Right kidney (tissue), 1 donor: ENCODE results near the gene LDLR.
"Not testable (repeated sequence)": the region's sequence is repeated elsewhere in the genome, so short reads cannot be mapped to it uniquely, and the experiment has no call there.

Experiments
- DNase-seq: peaks from one replicate; pipeline ENCODE4 v3.0.0-alpha.2; 2016

The LDLR gene

DNA sequence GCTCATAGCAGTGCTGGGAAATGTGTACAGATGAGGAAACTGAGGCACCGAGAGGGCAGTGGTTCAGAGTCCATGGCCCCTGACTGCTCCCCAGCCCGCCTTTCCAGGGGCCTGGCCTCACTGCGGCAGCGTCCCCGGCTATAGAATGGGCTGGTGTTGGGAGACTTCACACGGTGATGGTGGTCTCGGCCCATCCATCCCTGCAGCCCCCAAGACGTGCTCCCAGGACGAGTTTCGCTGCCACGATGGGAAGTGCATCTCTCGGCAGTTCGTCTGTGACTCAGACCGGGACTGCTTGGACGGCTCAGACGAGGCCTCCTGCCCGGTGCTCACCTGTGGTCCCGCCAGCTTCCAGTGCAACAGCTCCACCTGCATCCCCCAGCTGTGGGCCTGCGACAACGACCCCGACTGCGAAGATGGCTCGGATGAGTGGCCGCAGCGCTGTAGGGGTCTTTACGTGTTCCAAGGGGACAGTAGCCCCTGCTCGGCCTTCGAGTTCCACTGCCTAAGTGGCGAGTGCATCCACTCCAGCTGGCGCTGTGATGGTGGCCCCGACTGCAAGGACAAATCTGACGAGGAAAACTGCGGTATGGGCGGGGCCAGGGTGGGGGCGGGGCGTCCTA is 15.9 kb downstream of the LDLR start:
- no peak for DNase-seq

DNA sequence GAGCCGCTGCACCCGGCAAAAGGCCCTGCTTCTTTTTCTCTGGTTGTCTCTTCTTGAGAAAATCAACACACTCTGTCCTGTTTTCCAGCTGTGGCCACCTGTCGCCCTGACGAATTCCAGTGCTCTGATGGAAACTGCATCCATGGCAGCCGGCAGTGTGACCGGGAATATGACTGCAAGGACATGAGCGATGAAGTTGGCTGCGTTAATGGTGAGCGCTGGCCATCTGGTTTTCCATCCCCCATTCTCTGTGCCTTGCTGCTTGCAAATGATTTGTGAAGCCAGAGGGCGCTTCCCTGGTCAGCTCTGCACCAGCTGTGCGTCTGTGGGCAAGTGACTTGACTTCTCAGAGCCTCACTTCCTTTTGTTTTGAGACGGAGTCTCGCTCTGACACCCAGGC is 17.2 kb downstream of the LDLR start:
- no peak for DNase-seq

DNA sequence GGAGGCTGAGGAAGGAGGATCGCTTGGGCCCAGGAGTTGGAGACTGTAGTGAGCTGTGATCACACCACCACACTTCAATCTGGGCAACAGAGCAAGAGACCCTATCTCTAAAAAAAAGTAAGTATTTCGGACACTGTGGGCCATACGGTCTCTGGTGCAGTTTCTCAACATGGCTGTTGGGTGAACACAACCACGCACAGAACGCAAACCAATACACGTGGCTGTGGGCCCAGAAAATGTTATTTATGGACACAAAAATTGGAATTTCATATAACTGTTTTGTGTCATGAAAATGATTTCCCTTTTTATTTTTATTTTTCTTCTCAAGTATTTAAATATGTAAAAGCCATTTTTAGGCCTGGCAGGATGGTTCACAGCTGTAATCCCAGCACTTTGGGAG is 19.5 kb downstream of the LDLR start:
- no peak for DNase-seq

DNA sequence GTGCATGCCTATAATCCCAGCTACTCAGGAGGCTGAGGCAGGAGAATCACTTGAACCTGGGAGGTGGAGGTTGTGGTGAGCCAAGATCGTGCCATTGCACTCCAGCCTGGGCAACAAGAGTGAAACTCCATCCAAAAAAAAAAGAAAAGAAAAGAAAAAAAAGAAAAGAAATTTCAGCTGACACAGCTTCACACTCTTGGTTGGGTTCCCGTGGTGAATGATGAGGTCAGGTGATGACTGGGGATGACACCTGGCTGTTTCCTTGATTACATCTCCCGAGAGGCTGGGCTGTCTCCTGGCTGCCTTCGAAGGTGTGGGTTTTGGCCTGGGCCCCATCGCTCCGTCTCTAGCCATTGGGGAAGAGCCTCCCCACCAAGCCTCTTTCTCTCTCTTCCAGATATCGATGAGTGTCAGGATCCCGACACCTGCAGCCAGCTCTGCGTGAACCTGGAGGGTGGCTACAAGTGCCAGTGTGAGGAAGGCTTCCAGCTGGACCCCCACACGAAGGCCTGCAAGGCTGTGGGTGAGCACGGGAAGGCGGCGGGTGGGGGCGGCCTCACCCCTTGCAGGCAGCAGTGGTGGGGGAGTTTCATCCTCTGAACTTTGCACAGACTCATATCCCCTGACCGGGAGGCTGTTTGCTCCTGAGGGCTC is 22.0 kb downstream of the LDLR start:
- no peak for DNase-seq

DNA sequence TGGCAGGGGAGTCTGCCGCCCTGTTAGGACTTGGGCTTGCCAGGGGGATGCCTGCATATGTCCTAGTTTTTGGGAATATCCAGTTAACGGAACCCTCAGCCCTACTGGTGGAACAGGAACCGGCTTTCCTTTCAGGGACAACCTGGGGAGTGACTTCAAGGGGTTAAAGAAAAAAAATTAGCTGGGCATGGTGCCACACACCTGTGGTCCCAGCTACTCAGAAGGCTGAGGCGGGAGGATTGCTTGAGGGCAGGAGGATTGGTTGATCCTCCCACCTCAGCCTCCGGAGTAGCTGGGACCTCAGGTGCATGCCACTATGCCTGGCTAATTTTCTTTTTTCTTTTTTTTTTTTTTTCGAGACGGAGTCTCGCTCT is 22.5 kb downstream of the LDLR start:
- no peak for DNase-seq

DNA sequence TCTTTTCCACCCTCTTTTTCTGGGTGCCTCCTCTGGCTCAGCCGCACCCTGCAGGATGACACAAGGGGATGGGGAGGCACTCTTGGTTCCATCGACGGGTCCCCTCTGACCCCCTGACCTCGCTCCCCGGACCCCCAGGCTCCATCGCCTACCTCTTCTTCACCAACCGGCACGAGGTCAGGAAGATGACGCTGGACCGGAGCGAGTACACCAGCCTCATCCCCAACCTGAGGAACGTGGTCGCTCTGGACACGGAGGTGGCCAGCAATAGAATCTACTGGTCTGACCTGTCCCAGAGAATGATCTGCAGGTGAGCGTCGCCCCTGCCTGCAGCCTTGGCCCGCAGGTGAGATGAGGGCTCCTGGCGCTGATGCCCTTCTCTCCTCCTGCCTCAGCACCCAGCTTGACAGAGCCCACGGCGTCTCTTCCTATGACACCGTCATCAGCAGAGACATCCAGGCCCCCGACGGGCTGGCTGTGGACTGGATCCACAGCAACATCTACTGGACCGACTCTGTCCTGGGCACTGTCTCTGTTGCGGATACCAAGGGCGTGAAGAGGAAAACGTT is 24.0 kb downstream of the LDLR start:
- DNase-seq = no peak

DNA sequence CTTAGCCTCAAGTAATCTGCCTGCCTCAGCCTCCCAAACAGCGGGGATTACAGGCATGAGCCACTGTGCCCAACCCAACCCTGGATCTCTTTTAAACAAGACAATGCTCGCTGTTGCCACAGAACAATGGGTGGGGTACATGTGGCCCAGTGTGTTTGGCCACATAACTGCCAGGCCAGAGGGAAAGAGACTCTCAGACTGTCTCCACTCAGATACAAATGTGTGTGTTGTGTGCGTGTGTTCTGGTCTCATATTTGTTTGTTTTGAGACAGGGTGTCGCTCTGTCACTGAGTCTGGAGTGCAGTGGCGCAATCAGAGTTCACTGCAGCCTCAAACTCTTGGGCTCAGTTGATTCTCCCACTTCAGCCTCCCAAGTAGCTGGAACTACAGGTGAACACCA is 25.8 kb downstream of the LDLR start:
- no peak for DNase-seq

DNA sequence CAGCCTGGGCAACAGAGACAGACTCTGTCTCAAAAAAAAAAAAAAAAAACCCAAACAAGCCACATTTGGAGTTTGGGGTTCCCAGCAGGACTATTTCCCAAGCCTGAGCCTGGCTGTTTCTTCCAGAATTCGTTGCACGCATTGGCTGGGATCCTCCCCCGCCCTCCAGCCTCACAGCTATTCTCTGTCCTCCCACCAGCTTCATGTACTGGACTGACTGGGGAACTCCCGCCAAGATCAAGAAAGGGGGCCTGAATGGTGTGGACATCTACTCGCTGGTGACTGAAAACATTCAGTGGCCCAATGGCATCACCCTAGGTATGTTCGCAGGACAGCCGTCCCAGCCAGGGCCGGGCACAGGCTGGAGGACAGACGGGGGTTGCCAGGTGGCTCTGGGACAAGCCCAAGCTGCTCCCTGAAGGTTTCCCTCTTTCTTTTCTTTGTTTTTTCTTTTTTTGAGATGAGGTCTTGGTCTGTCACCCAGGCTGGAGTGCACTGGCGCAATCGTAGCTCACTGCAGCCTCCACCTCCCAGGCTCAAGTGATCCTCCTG is 26.7 kb downstream of the LDLR start:
- no peak for DNase-seq

DNA sequence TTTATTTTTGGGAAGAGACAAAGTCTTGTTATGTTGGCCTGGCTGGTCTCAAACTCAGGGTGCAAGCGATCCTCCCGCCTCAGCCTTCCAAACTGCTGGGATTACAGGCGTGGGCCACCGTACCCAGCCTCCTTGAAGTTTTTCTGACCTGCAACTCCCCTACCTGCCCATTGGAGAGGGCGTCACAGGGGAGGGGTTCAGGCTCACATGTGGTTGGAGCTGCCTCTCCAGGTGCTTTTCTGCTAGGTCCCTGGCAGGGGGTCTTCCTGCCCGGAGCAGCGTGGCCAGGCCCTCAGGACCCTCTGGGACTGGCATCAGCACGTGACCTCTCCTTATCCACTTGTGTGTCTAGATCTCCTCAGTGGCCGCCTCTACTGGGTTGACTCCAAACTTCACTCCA is 27.2 kb downstream of the LDLR start:
- no peak for DNase-seq

DNA sequence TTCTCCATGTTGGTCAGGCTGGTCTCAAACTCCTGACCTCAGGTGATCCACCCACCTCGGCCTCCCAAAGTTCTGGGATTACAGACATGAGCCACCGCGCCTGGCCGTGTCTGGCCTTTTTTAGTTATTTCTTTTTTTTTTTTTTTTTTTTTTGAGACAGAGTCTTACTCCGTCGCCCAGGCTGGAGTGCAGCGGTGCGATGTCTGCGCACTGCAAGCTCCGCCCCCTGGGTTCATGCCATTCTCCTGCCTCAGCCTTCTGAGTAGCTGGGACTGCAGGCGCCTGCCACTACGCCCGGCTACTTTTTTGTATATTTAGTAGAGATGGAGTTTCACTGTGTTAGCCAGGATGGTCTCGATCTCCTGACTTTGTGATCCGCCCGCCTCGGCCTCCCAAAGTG is 32.7 kb downstream of the LDLR start:
- not testable (repeated sequence) for DNase-seq

DNA sequence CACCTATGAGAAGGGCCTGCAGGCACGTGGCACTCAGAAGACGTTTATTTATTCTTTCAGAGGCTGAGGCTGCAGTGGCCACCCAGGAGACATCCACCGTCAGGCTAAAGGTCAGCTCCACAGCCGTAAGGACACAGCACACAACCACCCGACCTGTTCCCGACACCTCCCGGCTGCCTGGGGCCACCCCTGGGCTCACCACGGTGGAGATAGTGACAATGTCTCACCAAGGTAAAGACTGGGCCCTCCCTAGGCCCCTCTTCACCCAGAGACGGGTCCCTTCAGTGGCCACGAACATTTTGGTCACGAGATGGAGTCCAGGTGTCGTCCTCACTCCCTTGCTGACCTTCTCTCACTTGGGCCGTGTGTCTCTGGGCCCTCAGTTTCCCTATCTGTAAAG is 33.9 kb downstream of the LDLR start:
- DNase-seq = no peak

DNA sequence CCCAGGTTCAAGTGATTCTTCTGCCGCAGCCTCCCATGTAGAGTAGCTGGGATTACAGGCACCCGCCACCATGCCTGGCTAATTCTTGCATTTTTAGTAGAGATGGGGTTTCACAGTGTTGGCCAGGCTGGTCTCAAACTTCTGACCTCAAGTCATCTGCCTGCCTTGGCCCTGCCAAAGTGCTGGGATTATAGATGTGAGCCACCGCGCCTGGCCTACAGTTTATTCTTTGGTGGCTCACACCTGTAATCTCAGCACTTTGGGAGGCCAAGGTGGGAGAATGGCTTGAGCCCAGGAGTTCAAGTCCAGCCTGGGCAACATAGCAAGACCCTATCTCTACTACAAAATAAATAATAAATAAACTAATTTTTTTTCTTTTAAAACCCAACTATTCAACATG is 34.9 kb downstream of the LDLR start:
- not testable (repeated sequence) for DNase-seq

DNA sequence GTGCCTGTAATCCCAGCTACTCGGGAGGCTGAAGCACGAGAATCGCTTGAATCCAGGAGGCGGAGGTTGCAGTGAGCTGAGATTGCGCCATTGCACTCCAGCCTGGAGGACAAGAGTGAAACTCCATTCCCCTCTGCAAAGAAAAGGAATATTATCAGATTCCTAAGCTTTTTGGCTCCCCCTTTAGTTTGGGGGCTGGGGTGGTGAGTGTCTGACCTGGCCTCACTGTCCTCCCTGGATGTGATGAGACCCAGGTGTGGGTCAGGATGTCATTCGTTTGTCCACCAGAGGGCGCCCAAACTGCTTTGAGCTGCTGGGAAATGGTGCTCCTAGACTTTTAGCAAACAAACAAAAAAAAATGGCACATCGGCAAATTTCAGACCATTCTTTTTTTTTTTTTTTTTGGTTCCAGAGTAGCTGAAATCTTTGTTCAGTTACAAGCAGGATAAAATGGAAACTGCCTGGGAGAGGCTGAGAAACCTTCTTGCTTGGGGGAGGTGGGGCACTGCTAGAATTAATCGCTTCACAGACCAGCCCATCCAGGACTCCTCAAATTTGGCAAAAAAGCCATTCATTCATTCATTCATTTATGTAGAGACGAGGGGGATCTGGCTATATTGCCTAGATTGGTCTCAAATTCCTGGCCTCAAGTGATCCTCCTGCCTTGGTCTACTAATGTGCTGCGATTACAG is 36.9 kb downstream of the LDLR start:
- peak; percentile 63 for DNase-seq

DNA sequence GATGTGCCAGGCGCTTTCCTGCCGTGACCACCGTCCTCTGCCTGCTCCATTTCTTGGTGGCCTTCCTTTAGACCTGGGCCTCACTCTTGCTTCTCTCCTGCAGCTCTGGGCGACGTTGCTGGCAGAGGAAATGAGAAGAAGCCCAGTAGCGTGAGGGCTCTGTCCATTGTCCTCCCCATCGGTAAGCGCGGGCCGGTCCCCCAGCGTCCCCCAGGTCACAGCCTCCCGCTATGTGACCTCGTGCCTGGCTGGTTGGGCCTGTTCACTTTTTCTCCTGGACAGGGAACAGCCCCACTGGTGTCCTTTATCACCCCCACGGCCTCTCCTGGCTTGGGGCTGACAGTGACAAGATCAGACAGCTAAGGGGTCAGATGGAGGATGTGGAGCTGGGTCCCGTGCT is 38.6 kb downstream of the LDLR start:
- DNase-seq = no peak

DNA sequence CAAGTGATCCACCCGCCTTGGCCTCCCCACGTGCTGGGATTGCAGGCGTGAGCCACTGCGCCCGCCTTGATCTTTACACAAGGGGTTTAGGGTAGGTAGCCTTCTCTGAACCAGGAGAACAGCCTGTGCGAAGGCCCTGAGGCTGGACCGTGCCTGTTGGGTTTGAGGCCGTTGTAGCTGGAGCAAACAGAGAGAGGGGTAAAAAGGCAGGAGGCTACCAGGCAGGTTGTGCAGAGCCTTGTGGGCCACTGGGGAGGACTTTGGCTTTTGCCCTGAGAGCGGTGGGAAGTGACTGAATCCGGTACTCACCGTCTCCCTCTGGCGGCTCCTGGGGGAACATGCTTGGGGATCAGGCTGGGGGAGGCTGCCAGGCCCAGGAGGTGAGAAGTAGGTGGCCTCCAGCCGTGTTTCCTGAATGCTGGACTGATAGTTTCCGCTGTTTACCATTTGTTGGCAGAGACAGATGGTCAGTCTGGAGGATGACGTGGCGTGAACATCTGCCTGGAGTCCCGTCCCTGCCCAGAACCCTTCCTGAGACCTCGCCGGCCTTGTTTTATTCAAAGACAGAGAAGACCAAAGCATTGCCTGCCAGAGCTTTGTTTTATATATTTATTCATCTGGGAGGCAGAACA is 41.7 kb downstream of the LDLR start:
- peak; percentile 66 for DNase-seq

DNA sequence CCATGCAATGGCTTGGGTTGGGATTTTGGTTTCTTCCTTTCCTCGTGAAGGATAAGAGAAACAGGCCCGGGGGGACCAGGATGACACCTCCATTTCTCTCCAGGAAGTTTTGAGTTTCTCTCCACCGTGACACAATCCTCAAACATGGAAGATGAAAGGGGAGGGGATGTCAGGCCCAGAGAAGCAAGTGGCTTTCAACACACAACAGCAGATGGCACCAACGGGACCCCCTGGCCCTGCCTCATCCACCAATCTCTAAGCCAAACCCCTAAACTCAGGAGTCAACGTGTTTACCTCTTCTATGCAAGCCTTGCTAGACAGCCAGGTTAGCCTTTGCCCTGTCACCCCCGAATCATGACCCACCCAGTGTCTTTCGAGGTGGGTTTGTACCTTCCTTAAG is 42.2 kb downstream of the LDLR start:
- DNase-seq = no peak

DNA sequence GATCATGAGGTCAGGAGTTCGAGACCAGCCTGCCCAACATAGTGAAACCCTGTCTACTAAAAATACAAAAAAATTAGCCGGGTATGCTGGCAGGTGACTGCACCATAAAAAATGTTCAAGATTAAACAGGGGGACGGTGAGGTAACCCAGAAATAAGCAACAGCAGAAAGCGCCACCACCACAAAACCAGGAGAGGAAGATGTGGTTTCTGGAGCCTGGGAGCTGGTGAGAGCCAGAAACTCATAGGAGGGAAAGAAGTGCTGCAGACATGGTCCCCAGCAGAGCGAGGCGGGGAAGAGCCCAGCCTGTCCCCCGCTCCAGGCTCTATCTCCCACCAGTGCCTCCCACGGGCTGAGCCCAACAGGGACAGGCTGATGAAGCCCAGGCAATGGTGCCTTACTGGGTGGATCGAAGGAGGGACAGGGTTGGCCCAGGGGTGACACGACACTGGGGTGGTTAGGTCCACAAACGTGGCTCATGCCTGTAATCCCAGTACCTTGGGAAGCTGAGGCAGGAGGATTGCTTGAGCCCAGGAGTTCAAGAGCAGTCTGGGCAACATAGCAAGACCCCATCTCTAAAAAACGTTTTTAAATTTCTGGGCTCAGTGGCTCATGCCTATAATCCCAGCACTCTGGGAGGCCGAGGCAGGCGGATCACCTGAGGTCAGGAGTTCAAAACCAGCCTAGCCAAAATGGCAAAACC is 47.3 kb downstream of the LDLR start:
- DNase-seq = no peak

DNA sequence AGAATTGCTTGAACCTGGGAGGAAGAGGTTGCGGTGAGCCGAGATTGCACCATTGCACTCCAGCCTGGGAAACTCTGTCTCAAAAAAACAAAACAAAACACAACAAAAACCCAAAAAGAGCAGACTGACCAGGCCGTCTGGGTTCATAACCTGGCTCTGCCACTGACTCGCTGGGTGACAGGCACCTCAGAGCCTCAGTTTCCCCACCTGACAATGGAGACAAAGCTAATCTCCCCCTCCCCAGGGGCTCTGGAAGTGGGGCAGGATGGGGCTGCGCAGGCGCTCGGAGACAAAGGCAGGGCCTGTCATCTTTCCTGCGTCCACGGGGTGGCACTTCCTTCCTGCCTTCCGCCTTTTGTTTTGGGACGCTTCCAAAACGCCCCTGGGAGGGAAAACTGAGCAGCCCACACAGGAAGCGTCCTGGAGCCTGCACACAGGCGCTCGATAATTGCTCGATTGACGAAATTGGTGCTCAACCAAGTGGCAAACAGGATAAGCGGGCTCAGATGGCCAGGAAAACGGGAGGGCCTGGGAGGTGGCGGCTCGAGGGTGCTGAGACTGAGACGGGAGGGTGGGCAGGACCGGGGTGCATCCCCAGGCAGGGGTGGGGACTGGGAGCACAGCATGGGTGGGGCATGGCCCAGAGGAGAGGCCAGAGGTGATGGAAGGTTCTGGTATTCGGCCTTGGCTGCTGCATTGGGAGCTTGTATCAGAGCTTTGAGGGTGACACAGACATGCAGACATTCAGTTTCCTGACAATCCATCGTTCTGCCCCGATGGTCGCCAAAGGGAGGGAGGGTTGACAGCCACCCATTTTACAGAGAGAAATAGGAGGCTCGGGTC is 48.5 kb downstream of the LDLR start:
- peak; percentile 83 for DNase-seq

DNA sequence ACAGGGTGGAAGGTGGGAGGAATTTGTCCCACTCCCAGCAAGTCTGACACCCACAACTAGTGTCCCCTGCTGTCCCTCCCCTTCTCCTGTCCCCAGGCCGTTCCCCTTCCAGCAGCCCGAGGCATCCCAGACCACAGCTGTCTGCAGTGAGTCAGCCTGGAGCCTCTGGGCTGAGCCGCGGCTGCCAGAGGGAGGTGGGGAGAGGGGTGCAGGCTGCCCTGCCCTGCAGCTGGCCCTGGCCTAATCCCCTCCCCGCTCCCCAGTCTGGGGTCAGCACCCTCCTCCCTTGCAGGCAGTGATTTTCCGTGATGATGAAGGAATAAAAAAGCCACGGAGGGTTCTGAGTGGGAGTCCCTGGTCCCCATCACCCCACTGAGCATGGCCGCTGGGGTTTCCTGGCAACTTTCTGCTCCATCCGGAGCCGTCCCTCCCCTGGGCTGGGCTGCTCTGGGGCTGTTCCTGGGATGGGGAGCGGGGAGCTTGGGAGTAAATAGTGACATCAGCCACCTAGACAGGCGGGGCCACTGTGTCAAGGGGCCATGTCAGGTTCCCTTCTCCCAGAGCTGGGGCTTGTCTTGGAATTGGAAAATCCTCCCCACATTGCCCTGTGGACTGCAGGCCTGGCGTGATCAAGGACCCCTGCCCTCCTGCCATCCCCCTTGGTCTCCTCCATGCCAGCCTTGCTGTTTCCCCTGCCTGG is 49.5 kb downstream of the LDLR start:
- DNase-seq = peak; percentile 69

DNA sequence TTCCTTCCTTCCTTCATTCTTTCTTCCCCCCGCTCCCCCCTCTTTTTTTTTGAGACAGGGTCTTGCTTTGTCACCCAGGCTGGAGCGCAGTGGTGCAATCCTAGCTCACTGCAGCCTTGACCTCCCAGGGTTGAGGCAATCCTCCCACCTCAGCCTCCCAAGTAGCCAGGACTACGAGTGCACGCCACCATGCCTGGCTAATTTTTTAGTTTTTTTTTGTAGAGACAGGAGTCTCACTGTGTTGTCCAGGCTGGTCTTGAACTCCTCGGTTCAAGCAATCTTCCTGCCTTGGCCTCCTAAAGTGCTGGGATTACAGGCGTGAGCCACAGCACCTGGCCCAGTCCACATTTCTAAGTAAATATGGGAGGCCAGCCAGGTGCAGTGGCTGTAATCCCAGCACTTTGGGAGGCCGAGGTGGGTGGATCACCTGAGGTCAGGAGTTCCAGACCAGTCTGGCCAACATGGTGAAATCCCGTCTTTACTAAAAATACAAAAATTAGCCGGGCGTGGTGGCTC is 50.8 kb downstream of the LDLR start:
- DNase-seq = not testable (repeated sequence)
